Activated T-cell treated with anti-CD3 and anti-CD28 coated beads, Interleukin-2, amount 50 U/mL, for 1 hour (primary cell): ENCODE results near the gene TBX2.
"Not testable (repeated sequence)": the region's sequence is repeated elsewhere in the genome, so short reads cannot be mapped to it uniquely, and the experiment has no call there.

ENCODE experiments used
- DNase-seq: peaks from one replicate; pipeline ENCODE4 v3.0.0-alpha.2; 2020

The TBX2 gene

GRCh38 chr17:61415374-61416210, 15.9 kb downstream of the TBX2 start:
- DNase-seq = no peak

GRCh38 chr17:61416211-61416539, 16.5 kb downstream of the TBX2 start:
- DNase-seq = no peak

GRCh38 chr17:61416540-61417363, 17.1 kb downstream of the TBX2 start:
- DNase-seq = peak; percentile 67

GRCh38 chr17:61418449-61418848, 18.8 kb downstream of the TBX2 start:
- DNase-seq = no peak

- DNase-seq = no peak
Observed at GRCh38 chr17:61419496-61420046, 19.9 kb downstream of the TBX2 start.

GRCh38 chr17:61420052-61420451, 20.4 kb downstream of the TBX2 start:
- no peak for DNase-seq

GRCh38 chr17:61420745-61421398, 21.2 kb downstream of the TBX2 start:
- no peak for DNase-seq

GRCh38 chr17:61421460-61421859, 21.8 kb downstream of the TBX2 start:
- no peak for DNase-seq

- DNase-seq = no peak
Observed at GRCh38 chr17:61422116-61422799, 22.6 kb downstream of the TBX2 start.

- no peak for DNase-seq
Observed at GRCh38 chr17:61422869-61423268, 23.2 kb downstream of the TBX2 start.

GRCh38 chr17:61423967-61424649, 24.5 kb downstream of the TBX2 start:
- no peak for DNase-seq

GRCh38 chr17:61425682-61426481, 26.2 kb downstream of the TBX2 start:
- no peak for DNase-seq

- no peak for DNase-seq
Observed at GRCh38 chr17:61426482-61427304, 27.1 kb downstream of the TBX2 start.

GRCh38 chr17:61427567-61427966, 27.9 kb downstream of the TBX2 start:
- DNase-seq = no peak

GRCh38 chr17:61429274-61429673, 29.6 kb downstream of the TBX2 start:
- no peak for DNase-seq

GRCh38 chr17:61429831-61430230, 30.2 kb downstream of the TBX2 start:
- DNase-seq = not testable (repeated sequence)

- no peak for DNase-seq
Observed at GRCh38 chr17:61431594-61432311, 32.1 kb downstream of the TBX2 start.

- no peak for DNase-seq
Observed at GRCh38 chr17:61436273-61436672, 36.6 kb downstream of the TBX2 start.

GRCh38 chr17:61436995-61437704, 37.5 kb downstream of the TBX2 start:
- no peak for DNase-seq
